A204.1 (cell line): ENCODE measurements around the gene DNPEP.
"Not testable (repeated sequence)": the region's sequence is repeated elsewhere in the genome, so short reads cannot be mapped to it uniquely, and the experiment has no call there.

ENCODE experiments used
- FAIRE-seq: peaks from 2 replicates; lab custom pipeline; 2012; peaks lifted over from hg19 to GRCh38; lab: Jason Lieb, UNC

The DNPEP gene

DNA sequence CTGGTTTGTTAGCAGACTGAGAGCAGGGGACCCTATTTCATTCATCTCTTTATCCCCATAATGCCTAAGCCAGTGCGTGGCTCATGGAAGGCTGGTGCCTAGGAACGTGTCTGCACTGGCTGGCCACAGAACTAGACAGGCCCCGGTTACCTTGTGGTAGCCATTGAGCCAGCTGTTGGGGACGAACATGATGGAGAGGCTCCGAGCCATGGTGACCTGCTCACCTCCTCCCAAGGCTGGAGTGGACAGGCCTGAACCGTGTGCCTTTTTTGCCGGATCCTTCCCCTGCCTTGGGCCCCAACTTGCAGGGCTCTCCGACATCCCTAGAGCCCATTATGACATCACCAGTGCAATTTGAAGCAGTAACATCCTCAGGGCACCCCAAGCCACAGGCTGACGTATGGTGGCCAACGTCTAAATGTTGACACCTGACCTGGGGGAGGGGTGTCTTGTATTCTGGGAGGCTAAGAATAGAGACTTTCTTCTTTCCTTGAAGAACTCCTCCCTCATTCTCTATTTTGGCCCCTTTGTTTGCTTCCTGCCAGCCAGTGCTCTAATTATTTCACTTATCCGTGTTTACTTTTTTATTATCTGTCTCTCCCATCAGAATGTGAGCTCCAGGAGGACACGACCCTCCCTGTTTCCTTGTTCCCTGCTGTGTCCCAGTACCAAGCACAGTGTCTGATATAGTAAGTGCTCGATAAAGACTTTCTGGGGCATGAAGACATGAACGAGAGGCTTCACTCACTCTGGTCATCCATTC is 12.2 kb upstream of the DNPEP start:
- FAIRE-seq: no peak

DNA sequence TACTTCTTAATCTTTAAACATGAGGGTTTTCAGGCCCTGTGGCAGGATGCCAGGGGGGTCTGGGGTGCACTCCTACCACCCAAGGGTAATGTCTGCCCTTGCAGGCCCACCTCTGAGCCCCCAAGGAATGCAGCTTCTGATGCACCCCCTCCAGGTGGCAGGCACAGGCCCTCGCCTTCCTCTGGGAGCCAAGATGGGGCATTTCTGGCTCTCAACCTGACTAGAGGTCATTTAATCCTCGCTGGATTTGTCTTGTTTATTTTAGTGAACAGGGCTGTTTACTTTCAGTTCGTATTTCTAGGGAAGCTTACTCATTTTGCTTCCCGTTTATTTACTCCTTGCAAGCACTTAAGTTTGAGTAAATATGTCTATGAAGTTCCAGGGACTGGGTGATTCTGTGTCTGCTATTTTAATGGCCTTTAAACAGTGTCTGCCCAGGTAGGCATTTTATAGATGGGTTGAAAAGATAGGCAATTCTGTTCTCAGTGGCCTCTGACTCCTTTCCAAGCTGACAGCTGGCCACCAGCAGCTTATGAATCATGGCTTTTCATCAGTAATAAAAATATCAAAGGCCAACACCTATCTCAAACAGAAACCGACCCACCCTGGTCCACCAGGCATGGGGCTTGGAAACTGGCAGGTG is 11.1 kb upstream of the DNPEP start:
- FAIRE-seq: no peak

DNA sequence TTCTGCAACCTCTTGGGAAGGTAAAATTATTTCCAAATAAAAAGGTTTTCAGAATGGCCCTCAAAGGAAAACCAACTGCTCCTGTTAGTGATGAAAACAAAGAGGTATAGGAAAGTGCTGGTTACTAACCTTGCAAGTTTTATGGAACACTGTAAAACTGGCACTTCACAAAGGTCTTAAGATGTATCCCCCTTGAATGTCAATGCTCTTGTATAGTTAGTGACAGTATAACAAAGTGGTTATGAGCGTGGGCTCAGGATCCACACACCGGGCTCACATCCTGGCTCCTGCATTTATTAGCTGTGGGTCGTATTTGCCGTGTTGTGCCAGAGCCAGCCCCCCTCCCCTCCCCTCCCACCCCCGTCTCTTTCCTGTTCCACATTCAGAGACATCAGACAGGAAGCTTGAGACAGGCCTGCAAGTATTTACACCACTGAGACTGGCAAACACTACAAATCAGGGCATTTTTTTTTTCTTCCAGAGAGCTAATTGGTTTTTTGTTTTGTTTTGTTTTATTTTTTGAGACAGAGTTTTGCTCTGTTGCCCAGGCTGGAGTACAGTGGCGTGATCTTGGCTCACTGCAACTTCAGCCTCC is 9.2 kb upstream of the DNPEP start:
- FAIRE-seq: no peak

DNA sequence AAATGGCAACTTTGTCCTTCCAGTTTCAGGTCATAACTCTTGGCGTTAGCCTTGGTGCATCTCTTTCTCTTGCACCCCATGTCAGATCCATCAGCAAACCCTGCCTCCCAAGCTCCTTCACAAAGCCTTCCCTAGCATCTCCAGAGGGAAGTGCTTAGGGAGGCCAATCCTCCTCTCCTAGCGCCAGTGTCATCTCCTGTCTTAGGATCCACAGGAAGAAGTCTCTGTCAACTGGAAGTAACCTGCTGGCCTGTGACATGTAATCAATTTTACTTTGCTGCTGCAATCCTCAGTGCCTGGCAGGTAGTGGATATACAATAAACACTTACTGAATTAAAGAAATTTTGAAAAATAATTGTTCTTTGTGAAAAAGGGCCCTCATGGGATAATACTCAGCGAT is 7.9 kb upstream of the DNPEP start:
- FAIRE-seq: no peak

DNA sequence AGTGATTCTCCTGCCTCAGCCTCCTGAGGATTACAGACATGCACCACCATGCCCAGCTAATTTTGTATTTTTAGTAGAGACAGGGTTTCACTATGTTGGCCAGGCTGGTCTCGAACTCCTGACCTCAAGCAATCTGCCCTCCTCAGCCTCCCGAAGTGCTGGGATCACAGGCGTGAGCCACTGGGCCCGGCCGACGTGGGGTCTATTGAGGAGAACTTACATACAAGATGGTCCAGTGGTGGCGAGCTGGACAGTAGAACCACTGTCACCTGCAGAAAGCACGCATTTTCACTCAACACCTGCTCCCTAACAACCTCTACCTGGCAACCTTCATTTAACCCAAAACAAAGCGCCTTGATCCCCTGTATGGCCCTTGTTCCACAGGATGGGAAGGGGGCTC is 7.3 kb upstream of the DNPEP start:
- FAIRE-seq: not testable (repeated sequence)

DNA sequence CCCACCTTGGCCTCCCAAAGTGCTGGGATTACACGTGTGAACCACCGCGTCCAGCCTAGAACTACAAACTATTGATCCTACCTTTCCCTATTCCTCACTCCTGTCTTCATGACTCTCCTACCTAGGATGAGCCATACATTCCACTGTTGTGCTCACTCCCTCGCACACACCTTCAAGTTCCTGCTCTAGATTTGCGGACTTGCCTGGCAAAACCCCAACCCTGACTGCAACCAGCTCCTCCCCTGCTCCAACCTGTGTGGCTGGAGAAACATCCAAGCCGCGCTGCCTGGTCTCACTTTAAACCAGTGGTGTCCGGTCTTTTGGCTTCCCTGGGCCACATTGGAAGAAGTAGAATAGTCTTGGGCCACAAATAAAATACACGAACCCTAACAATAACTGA is 5.0 kb upstream of the DNPEP start:
- FAIRE-seq: no peak

DNA sequence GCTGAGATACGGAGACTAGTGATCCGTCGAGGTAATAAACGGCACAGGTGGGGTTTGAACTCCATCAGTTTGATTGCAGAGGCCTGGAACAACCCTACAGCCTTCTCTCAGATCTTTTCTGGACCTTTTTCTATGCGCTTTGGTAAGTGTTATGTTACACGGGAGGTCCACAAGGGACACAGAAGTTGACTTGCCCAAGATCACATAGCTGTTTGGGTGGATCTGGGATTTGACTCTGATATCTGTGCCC is 1.1 kb upstream of the DNPEP start:
- FAIRE-seq: no peak

DNA sequence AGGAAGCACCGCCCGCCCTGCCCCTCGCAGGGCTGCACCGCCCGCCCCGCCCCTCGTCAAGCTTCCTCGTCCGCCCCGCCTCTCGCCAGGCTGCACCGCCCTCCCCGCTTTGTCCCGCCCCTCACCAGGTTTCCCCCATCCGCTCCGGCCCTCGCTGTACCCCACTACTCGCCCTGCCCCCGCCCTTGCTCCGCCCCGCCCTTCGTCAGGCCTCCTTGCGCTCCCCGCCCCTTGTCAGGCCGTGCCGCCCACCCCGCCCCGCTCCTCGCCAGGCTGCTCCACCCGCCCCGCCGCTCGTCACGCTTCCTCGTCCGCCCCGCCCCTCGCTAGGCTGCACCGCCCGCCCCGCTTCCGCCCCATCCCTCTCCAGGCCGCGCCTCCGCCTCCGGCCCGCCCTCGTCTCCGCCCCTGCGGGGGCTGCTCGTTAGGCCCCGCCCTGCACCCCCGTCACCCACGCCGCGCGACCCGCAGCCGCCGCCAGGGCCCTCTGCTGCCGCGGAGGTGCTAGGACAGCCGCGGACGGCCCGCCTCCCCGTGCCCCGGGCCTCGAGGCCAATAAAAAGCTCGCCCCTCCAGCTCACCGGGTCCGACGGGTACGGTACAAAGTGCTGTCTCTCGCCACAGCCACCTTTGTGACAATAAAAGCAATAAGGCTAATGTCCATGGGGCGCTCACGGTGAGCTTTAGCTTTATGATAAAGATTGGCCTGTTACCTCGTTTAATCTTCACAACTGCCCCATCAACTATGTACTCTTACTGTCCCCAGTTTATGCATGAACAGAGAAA is 602 bp upstream of the DNPEP start:
- FAIRE-seq: no peak

DNA sequence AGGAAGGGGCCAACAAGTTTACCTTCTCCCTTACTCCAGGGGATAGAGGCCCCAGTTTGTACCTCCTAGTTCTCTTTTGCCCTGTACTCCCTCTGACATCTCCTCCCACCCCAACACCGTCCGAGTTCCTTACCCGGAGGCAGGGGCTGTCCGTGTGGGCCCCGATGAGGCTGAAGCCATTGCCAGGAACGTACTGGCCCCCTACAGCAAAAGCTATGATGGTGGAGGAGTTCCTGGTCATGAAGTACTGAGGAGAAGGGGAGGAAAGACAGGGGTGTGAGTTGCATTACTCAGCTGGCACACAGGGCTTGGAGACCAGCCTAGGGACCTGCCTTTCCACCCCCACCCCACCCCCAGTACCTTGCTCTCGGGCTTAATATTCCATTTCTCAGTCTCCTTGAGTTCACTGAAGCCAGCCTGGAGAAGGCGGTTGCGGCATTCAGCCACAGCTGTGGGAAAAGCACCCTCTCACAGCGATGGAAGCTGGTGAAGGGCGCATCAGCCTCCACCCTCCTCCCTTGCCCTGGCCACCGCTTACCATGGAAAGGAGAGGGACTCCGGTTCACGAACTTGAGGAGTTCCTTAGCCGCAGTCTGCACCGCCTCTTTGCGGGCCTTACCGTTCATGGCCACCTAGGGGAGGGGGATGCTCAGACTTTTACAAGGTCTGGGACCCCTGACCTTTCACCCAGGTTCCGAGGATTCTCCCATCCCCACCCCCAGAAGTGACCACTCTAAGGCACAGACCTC is 1.0 kb downstream of the DNPEP start:
- no peak for FAIRE-seq

DNA sequence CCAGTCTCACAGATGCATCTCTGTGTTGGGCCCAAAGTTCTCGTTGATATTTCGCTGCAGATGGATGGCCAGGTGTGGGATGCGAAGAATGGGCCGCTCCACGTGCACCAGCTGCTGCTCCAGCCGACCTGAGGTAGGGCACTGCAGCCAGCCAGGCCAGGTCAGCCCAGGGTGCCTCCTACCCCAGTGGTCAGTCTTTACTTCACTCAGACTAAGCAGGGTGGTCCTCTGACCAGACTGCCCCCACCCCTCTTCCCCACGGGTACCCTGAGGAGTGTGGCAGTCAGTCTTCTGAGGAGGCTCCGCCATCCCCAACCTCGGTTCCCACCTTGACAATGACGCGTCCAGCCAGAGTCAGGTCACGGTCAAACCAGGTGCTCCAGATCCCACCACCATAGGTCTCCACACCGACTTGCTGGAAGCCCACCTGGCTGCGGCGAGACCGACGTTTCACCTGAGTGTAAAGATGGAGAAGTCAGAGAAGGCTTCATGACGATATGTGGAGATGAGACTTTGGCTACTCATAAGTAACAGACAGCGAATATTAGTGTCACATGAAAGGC is 1.7 kb downstream of the DNPEP start:
- no peak for FAIRE-seq

DNA sequence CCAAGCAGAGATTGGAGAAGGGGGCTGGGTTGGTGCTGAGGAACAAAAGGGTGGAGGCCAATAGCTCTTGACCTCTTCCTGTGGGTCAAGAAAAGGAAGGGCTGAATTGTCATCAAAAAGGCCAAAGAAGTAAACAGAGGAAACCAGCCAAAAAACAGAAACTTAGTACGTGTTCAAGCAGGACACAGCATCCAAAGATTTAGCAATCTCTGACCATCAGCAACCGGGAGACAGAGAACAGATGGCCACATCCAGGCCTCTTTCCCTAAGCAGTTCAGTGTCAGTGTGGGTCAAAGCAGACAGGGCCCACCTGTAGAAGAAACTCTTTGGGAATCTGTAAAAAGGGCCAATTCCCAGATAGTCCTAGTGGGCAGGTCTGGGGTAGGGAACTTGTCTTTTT is 2.9 kb downstream of the DNPEP start:
- FAIRE-seq: no peak

DNA sequence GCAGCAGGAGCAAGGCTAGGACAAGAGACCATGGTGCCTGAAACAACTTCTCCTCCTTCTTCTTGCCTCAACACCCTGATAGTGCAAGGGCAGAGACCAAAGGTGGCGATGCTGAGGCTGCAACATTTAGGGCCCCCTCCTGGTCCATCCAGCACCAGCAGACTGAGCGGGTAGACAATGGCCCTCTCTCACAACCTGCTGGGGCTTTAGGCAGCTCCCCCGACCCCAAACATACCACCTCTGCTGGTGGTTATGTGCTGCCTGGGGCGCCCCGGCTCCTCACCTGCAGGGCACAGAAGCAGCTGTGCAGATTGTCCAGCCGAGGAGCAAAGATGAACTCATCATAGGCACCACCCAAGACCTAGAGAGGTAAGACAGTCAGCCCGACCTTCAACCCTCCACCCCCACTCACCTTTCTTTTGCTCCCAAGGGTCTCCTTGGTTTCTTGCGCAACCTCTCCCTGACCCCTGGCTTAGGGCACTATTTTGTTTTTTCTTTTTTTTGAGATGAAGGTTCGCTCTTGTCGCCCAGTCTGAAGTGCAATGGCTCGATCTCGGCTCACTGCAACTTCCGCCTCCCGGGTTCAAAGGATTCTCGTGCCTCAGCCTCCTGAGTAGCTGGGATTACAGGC is 3.5 kb downstream of the DNPEP start:
- FAIRE-seq: no peak

DNA sequence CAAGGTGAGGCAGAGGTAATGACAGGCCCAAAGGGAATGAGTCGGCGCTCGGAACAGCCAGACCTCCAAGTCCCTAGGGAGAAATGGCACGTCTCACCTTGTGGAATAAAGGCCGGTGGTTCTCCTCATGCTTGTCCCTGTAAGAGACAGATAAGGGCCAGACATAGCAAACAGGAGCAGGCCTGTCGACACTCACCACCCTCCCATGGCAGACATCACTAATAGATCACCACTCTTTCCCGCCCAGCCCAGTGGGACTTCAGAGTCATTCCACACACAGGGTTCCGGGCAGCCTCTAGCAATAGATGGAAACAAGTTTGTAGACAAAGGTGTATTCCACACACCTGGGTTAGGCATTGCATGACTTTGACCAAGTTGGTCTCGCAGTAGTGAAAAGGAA is 6.3 kb downstream of the DNPEP start:
- FAIRE-seq: no peak

DNA sequence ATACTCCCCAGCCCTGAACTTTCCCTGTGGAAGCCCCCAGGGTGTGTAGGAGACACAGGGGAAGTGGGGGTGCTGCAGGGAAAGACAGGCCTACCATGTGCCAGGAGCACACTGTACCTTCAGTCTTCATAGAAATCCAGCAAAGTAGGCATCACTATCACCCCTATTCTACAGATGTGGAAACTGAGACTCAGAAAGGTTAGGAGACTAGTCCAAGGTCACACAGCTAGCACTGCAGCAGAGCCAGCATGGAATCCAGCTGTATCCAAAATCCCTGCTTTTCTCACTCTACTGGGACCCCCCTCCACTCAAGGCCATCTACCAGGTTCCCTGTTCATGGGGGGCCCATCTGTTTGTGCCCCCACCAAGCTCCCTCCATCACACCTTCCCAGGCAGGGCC is 6.8 kb downstream of the DNPEP start:
- no peak for FAIRE-seq

DNA sequence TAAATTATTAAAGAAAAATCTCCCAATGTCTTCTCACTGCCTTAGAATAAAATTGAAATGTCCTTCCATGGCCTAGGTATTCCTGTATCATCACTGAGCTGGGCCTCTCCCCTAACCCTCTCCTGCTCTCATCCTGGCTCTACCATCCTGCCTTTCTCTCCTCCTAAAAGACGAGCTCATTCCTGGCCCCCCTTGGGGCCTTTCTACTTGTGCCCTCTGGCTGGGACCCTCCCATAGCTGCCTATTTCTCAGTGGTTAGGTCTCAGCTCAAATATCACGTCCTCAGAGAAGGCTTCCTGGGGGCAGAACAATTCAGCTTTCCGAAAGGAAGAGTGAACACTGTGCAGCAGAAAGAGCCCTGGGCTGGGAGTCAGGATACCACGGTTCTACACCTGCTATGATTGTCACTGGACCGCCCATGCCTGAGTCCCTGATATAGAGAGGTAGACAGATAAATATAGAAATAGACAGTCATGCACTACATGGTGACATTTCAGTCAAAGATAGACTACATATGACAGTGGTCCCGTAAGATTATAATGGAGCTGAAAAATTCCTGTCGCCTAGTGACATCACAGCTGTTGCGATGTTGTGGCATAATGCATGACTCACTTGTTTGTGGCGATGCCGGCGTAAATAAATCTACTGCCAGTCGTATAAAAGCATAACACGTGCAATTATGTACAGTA is 9.4 kb downstream of the DNPEP start:
- FAIRE-seq: no peak

DNA sequence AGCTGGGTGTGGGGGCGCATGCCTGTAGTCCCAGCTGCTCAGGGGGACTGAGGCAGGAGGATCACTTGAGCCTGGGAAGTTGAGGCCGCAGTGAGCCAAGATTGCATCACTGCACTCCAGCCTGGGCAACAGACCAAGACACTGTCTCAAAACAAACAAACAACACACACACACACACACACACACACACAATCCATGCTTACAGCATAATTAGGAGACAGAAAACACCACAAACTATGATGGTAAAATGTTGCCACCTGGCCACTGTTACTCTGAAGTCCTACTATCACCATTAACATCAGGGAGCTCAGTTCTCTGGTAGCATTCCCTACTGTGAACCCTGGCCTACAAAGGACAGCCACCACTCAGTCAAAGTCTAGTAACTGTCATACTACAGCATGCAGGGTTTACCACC is 18.3 kb downstream of the DNPEP start:
- no peak for FAIRE-seq

DNA sequence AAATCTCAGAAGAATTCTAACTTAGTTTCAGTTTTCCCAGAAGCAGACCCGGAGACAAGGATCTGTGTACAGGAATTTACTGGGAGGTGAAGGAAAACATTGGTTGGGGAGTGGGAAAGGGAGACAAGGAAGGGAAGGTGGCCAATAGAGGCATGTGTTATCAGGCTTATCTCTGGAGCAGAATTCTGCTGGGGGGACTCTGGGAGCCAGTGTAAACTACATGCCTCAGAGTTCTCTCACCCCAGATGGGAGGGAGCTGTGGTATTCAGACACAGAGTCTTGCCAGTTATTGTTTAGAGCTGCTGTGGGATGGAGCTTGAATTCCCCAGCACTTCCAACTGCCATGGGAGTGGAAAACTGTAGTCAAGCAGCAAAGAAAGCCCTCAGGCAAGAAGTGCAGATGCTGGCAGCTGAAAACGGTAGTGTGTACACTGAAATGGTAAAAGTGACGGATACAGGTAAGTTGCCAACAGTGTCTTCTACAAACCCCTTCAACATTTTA is 19.0 kb downstream of the DNPEP start:
- FAIRE-seq: no peak

DNA sequence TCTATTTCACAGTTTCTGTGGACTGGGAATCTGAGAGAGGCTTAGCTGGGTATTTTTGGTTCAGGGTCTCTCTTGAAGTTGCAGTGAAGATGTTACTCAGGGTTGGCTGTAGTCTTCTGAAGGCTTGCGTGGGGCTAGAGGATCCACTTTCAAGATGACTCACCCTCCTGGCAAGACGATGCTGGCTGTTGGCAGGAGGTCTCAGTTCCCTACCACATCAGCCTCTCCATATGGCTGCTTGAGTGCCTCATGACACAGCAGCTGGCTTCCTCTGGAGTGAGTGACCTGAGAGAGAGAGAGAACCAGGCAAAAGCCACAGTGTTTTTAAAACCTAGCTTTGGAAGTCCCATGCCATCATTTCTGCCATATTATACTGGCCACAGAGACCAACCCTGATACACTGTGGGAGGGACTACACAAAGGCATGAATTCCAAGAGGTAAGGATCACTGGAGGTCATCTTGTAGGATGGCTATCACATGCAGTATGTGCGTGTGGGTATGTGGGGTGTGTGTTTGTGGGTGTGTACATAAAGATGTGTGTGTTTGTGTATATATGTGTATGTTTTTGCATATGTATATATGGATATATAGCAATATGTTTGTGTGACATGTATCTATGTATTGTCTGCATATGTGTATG is 25.1 kb downstream of the DNPEP start:
- FAIRE-seq: no peak

DNA sequence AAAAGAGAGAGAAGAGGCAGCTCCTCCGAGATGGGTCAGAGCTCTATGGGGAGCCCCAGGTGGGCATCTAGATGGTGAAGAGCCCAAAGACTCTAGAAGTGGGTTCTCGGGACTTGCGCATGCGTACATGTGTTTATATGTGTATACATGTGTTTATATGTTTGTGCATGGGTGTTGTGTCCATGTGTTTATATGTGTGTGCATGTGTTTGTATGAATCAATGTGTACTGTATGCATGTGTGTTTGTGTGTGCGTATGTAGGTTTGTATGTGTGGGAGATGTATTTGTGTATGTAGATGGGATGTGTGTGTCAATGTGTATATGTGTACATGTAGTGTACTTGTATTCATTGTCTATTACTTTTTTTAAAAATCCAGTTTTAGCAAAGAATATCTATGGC is 25.6 kb downstream of the DNPEP start:
- no peak for FAIRE-seq
